ENCODE measurements around the gene SWSAP1. TPM values are rescaled to one million over a fixed set of nuclear protein-coding genes. Genes with fewer than 3 reads are reported as not detected.

The SWSAP1 gene
- total RNA-seq, 1 donor from 2014 or later = 1.7 TPM

GRCh38 chr19:11399667-11400066 lies 25.2 kb downstream of the SWSAP1 start:
- no peaks in the 10 kb centered on the region for H3K9me3 ChIP-seq (ENCODE audit: insufficient read depth, low read depth, low read length)

DNA sequence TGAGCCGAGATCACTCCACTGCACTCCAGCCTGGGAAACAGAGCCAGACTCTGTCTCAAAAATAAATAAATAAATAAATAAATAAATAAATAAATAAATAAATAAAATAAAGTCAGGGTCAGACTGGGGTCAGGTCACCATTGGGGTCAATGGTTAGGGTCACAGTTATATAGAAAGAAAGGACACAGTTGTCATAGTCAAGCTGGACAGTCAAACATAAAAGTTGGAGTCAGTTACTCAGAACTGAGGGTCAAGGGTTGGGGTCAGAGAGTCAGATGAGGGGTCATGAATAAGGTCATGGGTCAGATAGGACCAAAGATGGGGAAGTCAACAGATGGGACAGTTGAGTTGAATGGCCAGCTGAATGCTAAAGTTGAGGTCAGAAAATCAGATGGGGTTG lies 26.3 kb downstream of the SWSAP1 start:
- Mint-ChIP-seq H3K27me3 (ENCODE audit: low read depth, unreplicated experiment) (no peaks in the 10 kb centered on the region), H3K4me3 (ENCODE audit: unreplicated experiment) (no peak overlapping the region), H3K27ac (ENCODE audit: unreplicated experiment) (no peak overlapping the region), H3K4me1 (ENCODE audit: low read depth, unreplicated experiment) (no peaks in the 10 kb centered on the region), H3K36me3 (ENCODE audit: low read depth, unreplicated experiment) (no peaks in the 10 kb centered on the region), H3K9me3 (ENCODE audit: unreplicated experiment) (peaks cover 1% of the 10 kb centered on the region)
- no peaks in the 10 kb centered on the region for H3K27me3 ChIP-seq (ENCODE audit: insufficient read depth, low read length)
- DNase-seq (ENCODE audit: low read depth) = no peak
- H2AFZ ChIP-seq (ENCODE audit: low read depth, low read length) = no peak overlapping the region
- no peak overlapping the region for H3K4me3 ChIP-seq (ENCODE audit: insufficient read depth, low read depth, low read length)
- H3K79me2 ChIP-seq (ENCODE audit: insufficient read depth, low read length) = no peaks in the 10 kb centered on the region
- no peak overlapping the region for H3K9ac ChIP-seq (ENCODE audit: low read length)
- TF ChIP-seq EZH2 (IDR thresholded peaks at IDR 0.05; ENCODE audit: insufficient read depth, low read length) (no peak), CTCF (IDR thresholded peaks at IDR 0.05; ENCODE audit: insufficient read depth, low read depth, low read length) (no peak)
- no peaks in the 10 kb centered on the region for H4K20me1 ChIP-seq (ENCODE audit: insufficient read depth, low read length)
- peak; percentile 20 for FAIRE-seq
- no peaks in the 10 kb centered on the region for H3K4me1 ChIP-seq (ENCODE audit: insufficient read depth, low read length)
- H3K9me3 ChIP-seq (ENCODE audit: insufficient read depth, low read depth, low read length) = no peaks in the 10 kb centered on the region
- H3K36me3 ChIP-seq (ENCODE audit: insufficient read depth, low read length) = no peaks in the 10 kb centered on the region
- no peak overlapping the region for H3K27ac ChIP-seq (ENCODE audit: low read depth, low read length)
- no peak overlapping the region for H3K4me2 ChIP-seq (ENCODE audit: low read length)

More at GRCh38 chr19:11399667-11400066, 25.2 kb downstream of the SWSAP1 start:
- no peak for FAIRE-seq
- Histone ChIP-seq H3K36me3 (ENCODE audit: insufficient read depth, low read length) (no peaks in the 10 kb centered on the region), H3K9ac (ENCODE audit: low read length) (no peak overlapping the region), H2AFZ (ENCODE audit: low read depth, low read length) (no peak overlapping the region), H3K4me3 (ENCODE audit: insufficient read depth, low read depth, low read length) (no peak overlapping the region), H3K4me1 (ENCODE audit: insufficient read depth, low read length) (no peaks in the 10 kb centered on the region), H3K4me2 (ENCODE audit: low read length) (no peak overlapping the region), H3K79me2 (ENCODE audit: insufficient read depth, low read length) (no peaks in the 10 kb centered on the region), H3K27me3 (ENCODE audit: insufficient read depth, low read length) (no peaks in the 10 kb centered on the region), H4K20me1 (ENCODE audit: insufficient read depth, low read length) (no peaks in the 10 kb centered on the region), H3K27ac (ENCODE audit: low read depth, low read length) (no peak overlapping the region)
- H3K36me3 Mint-ChIP-seq (ENCODE audit: low read depth, unreplicated experiment) = no peaks in the 10 kb centered on the region
- H3K27ac Mint-ChIP-seq (ENCODE audit: unreplicated experiment) = no peak overlapping the region
- TF ChIP-seq CTCF (IDR thresholded peaks at IDR 0.05; ENCODE audit: insufficient read depth, low read depth, low read length) (no peak), EZH2 (IDR thresholded peaks at IDR 0.05; ENCODE audit: insufficient read depth, low read length) (no peak)
- DNase-seq (ENCODE audit: low read depth) = no peak
- H3K4me3 Mint-ChIP-seq (ENCODE audit: unreplicated experiment) = no peak overlapping the region
- peaks cover 1% of the 10 kb centered on the region for H3K9me3 Mint-ChIP-seq (ENCODE audit: unreplicated experiment)
- peaks cover 4% of the 10 kb centered on the region for H3K27me3 Mint-ChIP-seq (ENCODE audit: low read depth, unreplicated experiment)
- H3K4me1 Mint-ChIP-seq (ENCODE audit: low read depth, unreplicated experiment) = no peaks in the 10 kb centered on the region

GRCh38 chr19:11401808-11402543 lies 27.5 kb downstream of the SWSAP1 start:
- no peak overlapping the region for H3K4me2 ChIP-seq (ENCODE audit: low read length)

More at GRCh38 chr19:11401808-11402543, 27.5 kb downstream of the SWSAP1 start:
- H3K4me1 ChIP-seq (ENCODE audit: insufficient read depth, low read length) = no peaks in the 10 kb centered on the region
- H3K36me3 ChIP-seq (ENCODE audit: insufficient read depth, low read length) = no peaks in the 10 kb centered on the region
- no peak overlapping the region for H3K4me3 ChIP-seq (ENCODE audit: insufficient read depth, low read depth, low read length)
- Mint-ChIP-seq H3K27me3 (ENCODE audit: low read depth, unreplicated experiment) (no peaks in the 10 kb centered on the region), H3K9me3 (ENCODE audit: unreplicated experiment) (peaks cover 1% of the 10 kb centered on the region), H3K27ac (ENCODE audit: unreplicated experiment) (no peak overlapping the region), H3K4me3 (ENCODE audit: unreplicated experiment) (no peak overlapping the region), H3K4me1 (ENCODE audit: low read depth, unreplicated experiment) (no peaks in the 10 kb centered on the region), H3K36me3 (ENCODE audit: low read depth, unreplicated experiment) (no peaks in the 10 kb centered on the region)
- H2AFZ ChIP-seq (ENCODE audit: low read depth, low read length) = no peak overlapping the region
- no peaks in the 10 kb centered on the region for H4K20me1 ChIP-seq (ENCODE audit: insufficient read depth, low read length)
- H3K27me3 ChIP-seq (ENCODE audit: insufficient read depth, low read length) = peaks cover 3% of the 10 kb centered on the region
- no peak for FAIRE-seq
- no peak for TF ChIP-seq CTCF (IDR thresholded peaks at IDR 0.05; ENCODE audit: insufficient read depth, low read depth, low read length)
- no peak for TF ChIP-seq EZH2 (IDR thresholded peaks at IDR 0.05; ENCODE audit: insufficient read depth, low read length)
- no peak overlapping the region for H3K27ac ChIP-seq (ENCODE audit: low read depth, low read length)
- H3K9me3 ChIP-seq (ENCODE audit: insufficient read depth, low read depth, low read length) = no peaks in the 10 kb centered on the region
- H3K79me2 ChIP-seq (ENCODE audit: insufficient read depth, low read length) = no peaks in the 10 kb centered on the region
- no peak overlapping the region for H3K9ac ChIP-seq (ENCODE audit: low read length)
- DNase-seq (ENCODE audit: low read depth) = no peak

Data from astrocyte (in vitro differentiated cells and primary cell).